DND-41 (cell line): Measurements from ENCODE around the gene HMCN2.

ENCODE experiments used
- CTCF ChIP-seq: IDR thresholded peaks from 2 replicates; pipeline ENCODE4 v1.5.1; 2012; ENCODE audit warnings: borderline replicate concordance, low read length, moderate library complexity, mild to moderate bottlenecking; ENCODE audit not compliant: poor library complexity, severe bottlenecking; ENCODE audit errors: extremely low read depth
- EZH2 ChIP-seq: IDR thresholded peaks from 3 replicates; pipeline ENCODE4 v1.6.1; 2012; ENCODE audit warnings: borderline replicate concordance, low read depth, mild to moderate bottlenecking, moderate library complexity, low read length, inconsistent platforms; ENCODE audit not compliant: severe bottlenecking

- TF ChIP-seq CTCF (no peak), EZH2 (no peak)
These were observed 99.2 kb downstream of the HMCN2 start for GRCh38 chr9:130364619-130365322.
